HepG2 (cell line): ENCODE measurements around the gene SLC45A3. TPM values are rescaled to one million over a fixed set of nuclear protein-coding genes. Genes with fewer than 3 reads are reported as not detected.

Experiments used
- BRD4 ChIP-seq: sonication (generic); formaldehyde crosslinking; IDR thresholded peaks from 2 replicates; pipeline ENCODE4 v1.4.0; 2020; ENCODE audit warnings: missing genetic modification reagents
- CEBPG ChIP-seq: IDR thresholded peaks from 2 replicates; pipeline ENCODE4 v1.6.1; 2016
- CERS6 ChIP-seq: sonication (generic); formaldehyde crosslinking; IDR thresholded peaks from 2 replicates; pipeline ENCODE4 v1.5.0; 2020; ENCODE audit warnings: missing genetic modification reagents
- FOXK1 ChIP-seq: sonication (generic); formaldehyde crosslinking; IDR thresholded peaks from 2 replicates; pipeline ENCODE4 v1.4.0; 2020; ENCODE audit warnings: low read depth, missing genetic modification reagents, borderline replicate concordance
- GATA4 ChIP-seq: sonication (generic); IDR thresholded peaks from 2 replicates; pipeline ENCODE4 v1.6.1; 2016; ENCODE audit warnings: antibody characterized with exemption, low read depth, borderline replicate concordance
- HCFC1 ChIP-seq: fragments of 150-350 bp; IDR thresholded peaks from 2 replicates; pipeline ENCODE4 v1.6.1; 2014; ENCODE audit warnings: low read depth, low read length
- HIVEP1 ChIP-seq: sonication (generic); formaldehyde crosslinking; IDR thresholded peaks from 2 replicates; pipeline ENCODE4 v1.4.0; 2020; ENCODE audit warnings: mild to moderate bottlenecking, missing genetic modification reagents
- HNF4A ChIP-seq: sonication (generic); formaldehyde crosslinking; IDR thresholded peaks from 2 replicates; pipeline ENCODE4 v1.4.0; 2020; ENCODE audit warnings: missing genetic modification reagents
- MAX ChIP-seq: IDR thresholded peaks from 2 replicates; pipeline ENCODE4 v1.6.1; 2012; ENCODE audit warnings: inconsistent platforms
- NONO ChIP-seq, 2 experiments: fragments of 450-650 bp in 1 of 2; sonication (generic) in 1 of 2; formaldehyde crosslinking in 1 of 2; IDR thresholded peaks in 1 of 2; conservative IDR thresholded peaks in 1 of 2; 2 replicates each; pipeline versions ENCODE4 v1.6.1 to v1.8.0; 2017 to 2022; ENCODE audit warnings: mild to moderate bottlenecking in 1 of 2, missing genetic modification reagents in 1 of 2, moderate library complexity in 1 of 2
- PAXIP1 ChIP-seq: sonication (generic); formaldehyde crosslinking; conservative IDR thresholded peaks from 2 replicates; pipeline ENCODE4 v1.4.0; 2020; ENCODE audit warnings: mild to moderate bottlenecking, missing genetic modification reagents, moderate library complexity
- RFXANK ChIP-seq: IDR thresholded peaks from 2 replicates; pipeline ENCODE4 v1.6.1; 2016
- SIN3A ChIP-seq: IDR thresholded peaks from 2 replicates; pipeline ENCODE4 v1.6.1; 2011; ENCODE audit warnings: low read depth, mild to moderate bottlenecking, control low read depth, low read length, borderline replicate concordance
- SKI ChIP-seq: fragments of 450-650 bp; IDR thresholded peaks from one replicate; pipeline ENCODE4 v1.6.1; 2018; ENCODE audit warnings: mild to moderate bottlenecking; ENCODE audit not compliant: partially characterized antibody
- THAP11 ChIP-seq: IDR thresholded peaks from 2 replicates; pipeline ENCODE4 v1.6.1; 2016; ENCODE audit warnings: missing biosample characterization, missing genetic modification reagents
- TRIM22 ChIP-seq: fragments of 450-650 bp; IDR thresholded peaks from 2 replicates; pipeline ENCODE4 v1.6.1; 2017
- ZBTB3 ChIP-seq: sonication (generic); formaldehyde crosslinking; IDR thresholded peaks from 2 replicates; pipeline ENCODE4 v1.4.0; 2020; ENCODE audit warnings: low read depth, mild to moderate bottlenecking, moderate library complexity, missing genetic modification reagents, borderline replicate concordance
- ZBTB39 ChIP-seq: sonication (generic); formaldehyde crosslinking; IDR thresholded peaks from 2 replicates; pipeline ENCODE4 v1.5.0; 2020; ENCODE audit warnings: missing genetic modification reagents
- ZSCAN21 ChIP-seq: sonication (generic); formaldehyde crosslinking; IDR thresholded peaks from 2 replicates; pipeline ENCODE4 v1.8.0; 2022; ENCODE audit warnings: mild to moderate bottlenecking, missing genetic modification reagents, moderate library complexity, borderline replicate concordance
- polyA plus RNA-seq, 8 experiments: library from polyadenylated mRNA; depleted of rRNA in 3 of 8; stranded (reverse) in 7 of 8; unstranded in 1 of 8; fragments of >200 nt; fragmentation: Illumina TruSeq in 4 of 8; extraction: Trizol in 4 of 8; gene quantifications; 2 replicates each; pipeline versions ENCODE4 v1.2.1 to v1.2.3, GENCODE V29; 2011 to 2016; ENCODE audit warnings: low read depth in 4 of 8, missing spikeins in 1 of 8, mixed read lengths in 1 of 8; ENCODE audit not compliant: insufficient read depth in 1 of 8
- total RNA-seq, 5 experiments: library from RNA; depleted of rRNA; stranded (reverse); fragments of >200 nt; fragmentation: Illumina TruSeq; extraction: Trizol; gene quantifications; 2 replicates each; pipeline ENCODE4 v1.2.3, GENCODE V29; 2016; ENCODE audit warnings: low read depth in 1 of 5

The SLC45A3 gene
- total and polyA plus RNA-seq, 2 of the 13 experiments (the other 11 are each of a cell fraction or from before 2014, with no cell fraction given) = 3.4 to 4.1 TPM

GRCh38 chr1:205639567-205639966 lies 40.7 kb downstream of the SLC45A3 start (continued):
- TF ChIP-seq BRD4 (CRISPR knock-in tag) (no peak), GATA4 (no peak), HNF4A (CRISPR knock-in tag) (peak; percentile 60; the same call in 1 of the 2 replicates), ZBTB3 (CRISPR knock-in tag) (no peak), SKI (peak; percentile 92), SIN3A (no peak), CERS6 (no peak), RFXANK (no peak), ZSCAN21 (CRISPR knock-in tag) (no peak), FOXK1 (CRISPR knock-in tag) (peak; percentile 67; the same call in 1 of the 2 replicates), HCFC1 (no peak), PAXIP1 (peak; percentile 82), TRIM22 (no peak), ZBTB39 (CRISPR knock-in tag) (no peak), NONO (IDR thresholded peaks at IDR 0.05) (no peak), NONO (CRISPR knock-in tag; conservative IDR thresholded peaks at IDR 0.05) (no peak), HIVEP1 (CRISPR knock-in tag) (no peak), THAP11 (0 out of 2 replicates have a peak, but pooled peaks have one; percentile 19), MAX (0 out of 2 replicates have a peak, but pooled peaks have one; percentile 34), CEBPG (CRISPR knock-in tag) (peak; percentile 40; the same call in 1 of the 2 replicates)
